ENCODE data around the gene AGAP1.

AGAP1 gene

GRCh38 chr2:235765181-235765820, 271.5 kb downstream of the AGAP1 start:
- no peak for DNase-seq (ENCODE audit: low read depth)

GRCh38 chr2:235766278-235766677, 272.4 kb downstream of the AGAP1 start:
- DNase-seq (ENCODE audit: low read depth) = peak; percentile 23

GRCh38 chr2:235768606-235769005, 274.8 kb downstream of the AGAP1 start:
- no peak for DNase-seq (ENCODE audit: low read depth)

GRCh38 chr2:235769046-235769445, 275.2 kb downstream of the AGAP1 start:
- no peak for DNase-seq (ENCODE audit: low read depth)

- DNase-seq (ENCODE audit: low read depth) = no peak
Measured at GRCh38 chr2:235770909-235771820, 277.3 kb downstream of the AGAP1 start.

- DNase-seq (ENCODE audit: low read depth) = no peak
Measured at GRCh38 chr2:235773188-235773928, 279.5 kb downstream of the AGAP1 start.

GRCh38 chr2:235774153-235774870, 280.5 kb downstream of the AGAP1 start:
- no peak for DNase-seq (ENCODE audit: low read depth)

- DNase-seq (ENCODE audit: low read depth) = no peak
Measured at GRCh38 chr2:235776531-235776930, 282.7 kb downstream of the AGAP1 start.

GRCh38 chr2:235779444-235779896, 285.6 kb downstream of the AGAP1 start:
- DNase-seq (ENCODE audit: low read depth) = peak; percentile 24

GRCh38 chr2:235780401-235780800, 286.6 kb downstream of the AGAP1 start:
- no peak for DNase-seq (ENCODE audit: low read depth)

- no peak for DNase-seq (ENCODE audit: low read depth)
Measured at GRCh38 chr2:235781775-235782174, 287.9 kb downstream of the AGAP1 start.

- DNase-seq (ENCODE audit: low read depth) = no peak
Measured at GRCh38 chr2:235784788-235785187, 290.9 kb downstream of the AGAP1 start.

- DNase-seq (ENCODE audit: low read depth) = no peak
Measured at GRCh38 chr2:235789552-235789951, 295.7 kb downstream of the AGAP1 start.

GRCh38 chr2:235793163-235793752, 299.4 kb downstream of the AGAP1 start:
- DNase-seq (ENCODE audit: low read depth) = no peak

- DNase-seq (ENCODE audit: low read depth) = no peak
Measured at GRCh38 chr2:235799281-235799680, 305.4 kb downstream of the AGAP1 start.

GRCh38 chr2:235802542-235802941, 308.7 kb downstream of the AGAP1 start:
- no peak for DNase-seq (ENCODE audit: low read depth)

GRCh38 chr2:235803028-235803427, 309.2 kb downstream of the AGAP1 start:
- no peak for DNase-seq (ENCODE audit: low read depth)

GRCh38 chr2:235804676-235805075, 310.8 kb downstream of the AGAP1 start:
- DNase-seq (ENCODE audit: low read depth) = no peak

GRCh38 chr2:235806986-235807750, 313.3 kb downstream of the AGAP1 start:
- no peak for DNase-seq (ENCODE audit: low read depth)

- no peak for DNase-seq (ENCODE audit: low read depth)
Measured at GRCh38 chr2:235808366-235808765, 314.5 kb downstream of the AGAP1 start.

- no peak for DNase-seq (ENCODE audit: low read depth)
Measured at GRCh38 chr2:235810252-235810651, 316.4 kb downstream of the AGAP1 start.
